Measurements from ENCODE around the gene CCDC196. TPM values are rescaled to one million over a fixed set of nuclear protein-coding genes. Genes with fewer than 3 reads are reported as not detected.
"Not testable (repeated sequence)": the region's sequence is repeated elsewhere in the genome, so short reads cannot be mapped to it uniquely, and the experiment has no call there.

The CCDC196 gene
- total RNA-seq, 1 donor from 2014 or later, result not detected

- peak; percentile 64 to 79 for DNase-seq (ENCODE audit: low read depth in 2 of 2)
Observed at GRCh38 chr14:66495218-66496098, 9.3 kb downstream of the CCDC196 start.

- no peak for DNase-seq (ENCODE audit: low read depth in 2 of 2)
Observed at GRCh38 chr14:66496188-66496807, 10.1 kb downstream of the CCDC196 start.

- DNase-seq (ENCODE audit: low read depth in 2 of 2), result no peak
Observed at GRCh38 chr14:66496911-66497310, 10.7 kb downstream of the CCDC196 start.

- DNase-seq (ENCODE audit: low read depth in 2 of 2), result no peak
Observed at GRCh38 chr14:66498311-66498710, 12.1 kb downstream of the CCDC196 start.

- DNase-seq (ENCODE audit: low read depth in 2 of 2), result no peak
Observed at GRCh38 chr14:66501592-66501991, 15.4 kb downstream of the CCDC196 start.

- DNase-seq (ENCODE audit: low read depth in 2 of 2), result not testable (repeated sequence)
Observed at GRCh38 chr14:66502836-66503235, 16.7 kb downstream of the CCDC196 start.

- DNase-seq (ENCODE audit: low read depth in 2 of 2), result peak in 1 of 2 donors; percentile 14
Observed at GRCh38 chr14:66503532-66503931, 17.4 kb downstream of the CCDC196 start.

GRCh38 chr14:66507181-66507721 lies 21.1 kb downstream of the CCDC196 start:
- DNase-seq (ENCODE audit: low read depth in 2 of 2), result no peak

- DNase-seq (ENCODE audit: low read depth in 2 of 2), result peak; percentile 94 to 98
Observed at GRCh38 chr14:66507722-66508546, 21.8 kb downstream of the CCDC196 start, which contains the start of gene GPHN. GPHN (plus strand) TSS chr14:66508147.

GRCh38 chr14:66508547-66508845 lies 22.3 kb downstream of the CCDC196 start:
- no peak for DNase-seq (ENCODE audit: low read depth in 2 of 2)

- DNase-seq (ENCODE audit: low read depth in 2 of 2), result peak in 1 of 2 donors; percentile 21
Observed at GRCh38 chr14:66508846-66509621, 22.9 kb downstream of the CCDC196 start.

GRCh38 chr14:66509874-66510273 lies 23.7 kb downstream of the CCDC196 start:
- no peak for DNase-seq (ENCODE audit: low read depth in 2 of 2)

GRCh38 chr14:66511849-66512248 lies 25.7 kb downstream of the CCDC196 start:
- DNase-seq (ENCODE audit: low read depth in 2 of 2), result no peak

- DNase-seq (ENCODE audit: low read depth in 2 of 2), result no peak
Observed at GRCh38 chr14:66514213-66514612, 28.0 kb downstream of the CCDC196 start.

- no peak for DNase-seq (ENCODE audit: low read depth in 2 of 2)
Observed at GRCh38 chr14:66530526-66530925, 44.4 kb downstream of the CCDC196 start.

GRCh38 chr14:66539034-66539433 lies 52.9 kb downstream of the CCDC196 start:
- no peak for DNase-seq (ENCODE audit: low read depth in 2 of 2)

GRCh38 chr14:66540038-66540437 lies 53.9 kb downstream of the CCDC196 start:
- no peak for DNase-seq (ENCODE audit: low read depth in 2 of 2)

GRCh38 chr14:66541627-66542026 lies 55.5 kb downstream of the CCDC196 start:
- no peak for DNase-seq (ENCODE audit: low read depth in 2 of 2)

- no peak for DNase-seq (ENCODE audit: low read depth in 2 of 2)
Observed at GRCh38 chr14:66543996-66544395, 57.8 kb downstream of the CCDC196 start.

- DNase-seq (ENCODE audit: low read depth in 2 of 2), result not testable (repeated sequence)
Observed at GRCh38 chr14:66545191-66545590, 59.0 kb downstream of the CCDC196 start.

GRCh38 chr14:66545751-66546150 lies 59.6 kb downstream of the CCDC196 start:
- DNase-seq (ENCODE audit: low read depth in 2 of 2), result not testable (repeated sequence)
